IPS DF 4.7 (cell line): ENCODE measurements around the gene FARP1.

Experiments used
- DNase-seq: peaks from one replicate; pipeline ENCODE4 v3.0.0-alpha.2; 2013; ENCODE audit warnings: low spot score; ENCODE audit errors: extremely low read depth

FARP1 gene

GRCh38 chr13:98203646-98204326 is 60.9 kb downstream of the FARP1 start:
- DNase-seq: no peak

DNA sequence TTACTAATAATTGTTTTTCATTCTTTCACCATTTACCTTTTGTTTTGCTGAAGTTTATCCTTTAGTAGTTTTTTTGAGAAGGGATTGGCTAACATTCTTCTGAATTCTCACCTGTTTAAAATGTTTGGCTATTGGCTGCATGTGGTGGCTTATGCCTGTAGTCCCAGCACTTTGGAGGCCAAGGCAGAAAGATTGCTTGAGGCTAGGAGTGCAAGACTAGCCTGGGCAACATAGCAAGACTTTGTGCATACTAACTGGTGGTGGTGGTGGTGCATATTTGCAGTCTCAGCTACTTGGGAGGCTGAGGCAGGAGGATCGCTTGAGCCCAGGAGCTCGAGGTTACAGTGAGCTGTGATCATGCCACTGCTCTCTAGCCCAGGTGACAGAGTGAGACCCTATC is 61.7 kb downstream of the FARP1 start:
- no peak for DNase-seq

DNA sequence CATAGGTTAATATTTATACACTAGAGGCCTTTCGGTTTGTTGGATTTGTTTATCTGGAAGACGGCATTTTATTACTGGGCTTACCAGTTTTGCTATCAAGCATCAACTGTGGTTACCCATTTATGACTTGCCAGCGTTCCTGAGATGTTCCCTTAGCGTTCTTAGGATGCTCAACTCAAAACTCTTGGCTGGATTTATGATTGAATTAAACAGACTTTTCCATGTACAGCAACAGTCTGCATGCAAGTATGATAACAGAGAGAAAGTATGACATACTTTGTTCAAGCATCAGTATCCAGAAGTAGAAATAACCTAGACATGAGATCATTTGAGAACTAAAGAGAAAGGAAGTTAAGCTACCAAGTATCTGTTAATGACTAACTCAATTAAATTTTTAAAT is 64.1 kb downstream of the FARP1 start:
- DNase-seq: no peak

DNA sequence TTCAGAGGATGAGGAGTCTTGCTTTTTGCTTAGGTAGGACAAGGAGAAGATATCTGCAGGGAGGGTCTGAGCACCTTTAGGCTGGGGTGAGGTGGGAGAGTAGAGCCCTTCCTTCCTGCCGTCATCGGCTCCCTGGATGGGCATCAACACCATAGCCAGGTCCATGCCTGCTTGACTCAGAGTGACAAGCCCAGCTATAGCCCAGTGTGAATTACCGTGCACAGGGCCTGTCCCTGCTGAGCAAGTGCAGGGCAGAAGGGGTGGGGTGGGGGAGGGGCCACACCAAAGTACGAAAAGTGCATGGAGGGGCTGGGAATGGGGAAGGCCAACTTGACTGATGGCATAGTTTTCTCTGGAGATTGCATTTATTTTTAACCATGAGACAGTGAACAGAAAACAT is 64.5 kb downstream of the FARP1 start:
- DNase-seq: no peak

- no peak for DNase-seq
Observed at GRCh38 chr13:98208606-98209005, 65.7 kb downstream of the FARP1 start.

DNA sequence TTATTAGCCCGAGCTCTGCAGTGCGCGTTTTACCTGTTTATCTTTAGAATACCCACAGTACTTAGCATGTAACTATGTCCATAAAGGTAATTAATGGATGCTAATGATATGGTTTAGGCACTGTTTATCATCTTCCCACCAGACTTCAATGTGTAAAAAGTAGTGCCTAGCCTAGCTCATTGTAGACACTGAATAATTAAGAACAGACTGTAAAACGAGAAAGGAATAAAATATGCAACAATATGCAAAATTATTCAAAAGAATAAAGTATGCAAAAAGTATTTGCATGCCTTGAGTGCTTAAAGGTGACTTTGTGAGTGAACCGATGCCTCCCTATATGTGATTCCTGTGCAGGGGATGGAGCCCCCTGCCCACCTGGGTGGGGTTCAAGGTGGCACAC is 69.9 kb downstream of the FARP1 start:
- no peak for DNase-seq

DNA sequence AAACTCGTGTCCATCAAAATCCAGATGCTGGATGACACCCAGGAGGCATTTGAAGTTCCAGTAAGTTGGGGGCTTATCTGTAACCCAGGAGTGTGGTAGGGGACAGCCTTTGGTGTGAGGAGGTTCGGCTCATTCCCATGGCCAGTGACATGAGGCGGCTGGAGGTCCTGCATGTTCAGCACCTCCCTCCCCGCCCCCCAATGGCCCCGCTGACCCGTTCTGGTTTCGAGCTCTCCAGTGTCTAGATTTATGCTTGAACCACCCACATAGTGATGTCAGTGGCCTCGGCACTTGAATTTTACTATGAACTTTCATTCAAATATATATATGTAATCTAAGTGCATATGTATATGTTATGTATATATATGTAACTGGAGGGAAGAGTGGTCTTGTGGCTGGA is 70.5 kb downstream of the FARP1 start:
- no peak for DNase-seq

DNA sequence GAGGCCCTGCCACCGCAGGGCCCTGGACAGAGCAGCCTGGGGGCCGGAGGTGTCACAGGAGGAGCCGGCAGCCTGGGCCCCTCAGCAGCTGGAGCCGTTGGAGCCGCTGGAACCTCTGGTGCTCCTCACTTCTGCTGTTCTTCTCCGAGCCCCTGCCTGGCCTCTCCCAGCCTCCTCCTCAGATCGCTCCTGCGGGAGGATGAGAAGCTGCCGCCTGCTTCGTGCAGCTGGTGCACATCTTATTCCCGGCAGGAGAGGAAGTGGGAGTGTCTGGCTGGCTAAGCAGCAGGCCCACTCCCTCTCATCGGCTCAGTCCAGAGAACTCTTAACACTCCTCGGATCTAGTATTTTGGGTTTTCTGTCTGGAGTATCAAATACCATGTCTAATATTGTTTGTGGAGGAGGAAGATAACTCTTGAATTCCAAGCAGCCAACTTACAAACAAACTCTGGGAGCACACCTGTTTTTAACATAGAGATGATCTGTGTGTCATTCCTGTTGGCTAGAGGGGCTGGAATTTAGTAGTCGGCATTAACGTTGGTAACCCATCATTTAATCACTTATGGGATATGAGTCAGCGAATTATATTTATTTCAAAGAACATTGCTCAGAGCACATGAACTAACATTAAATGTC is 71.2 kb downstream of the FARP1 start:
- no peak for DNase-seq

- DNase-seq: no peak
Observed at GRCh38 chr13:98214707-98215106, 71.8 kb downstream of the FARP1 start.

- no peak for DNase-seq
Observed at GRCh38 chr13:98215508-98215907, 72.6 kb downstream of the FARP1 start.

DNA sequence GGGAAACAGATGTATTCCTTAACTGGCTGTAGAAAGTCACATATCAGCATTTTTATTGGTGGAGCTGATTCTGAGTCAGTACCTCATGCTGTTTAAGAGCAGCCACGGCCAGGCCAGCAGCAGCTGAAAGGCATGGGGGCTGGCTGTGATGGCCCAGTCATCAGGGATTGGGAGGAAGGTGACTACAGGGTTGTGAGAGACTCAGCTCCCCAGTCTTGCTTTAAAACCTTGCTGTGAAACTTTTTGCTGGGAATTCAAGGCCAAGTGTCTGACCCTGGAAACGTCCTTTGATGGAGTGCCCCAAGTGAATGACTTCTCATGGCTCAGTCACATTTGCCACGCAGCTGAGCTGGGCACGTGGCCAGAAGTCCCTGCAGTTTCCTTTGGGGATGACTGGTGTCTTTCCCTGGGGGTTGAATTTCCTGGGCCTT is 73.3 kb downstream of the FARP1 start:
- DNase-seq: no peak

GRCh38 chr13:98216711-98217285 is 73.9 kb downstream of the FARP1 start:
- DNase-seq: no peak

GRCh38 chr13:98217597-98217996 is 74.7 kb downstream of the FARP1 start:
- no peak for DNase-seq

- DNase-seq: no peak
Observed at GRCh38 chr13:98219685-98220084, 76.8 kb downstream of the FARP1 start.

DNA sequence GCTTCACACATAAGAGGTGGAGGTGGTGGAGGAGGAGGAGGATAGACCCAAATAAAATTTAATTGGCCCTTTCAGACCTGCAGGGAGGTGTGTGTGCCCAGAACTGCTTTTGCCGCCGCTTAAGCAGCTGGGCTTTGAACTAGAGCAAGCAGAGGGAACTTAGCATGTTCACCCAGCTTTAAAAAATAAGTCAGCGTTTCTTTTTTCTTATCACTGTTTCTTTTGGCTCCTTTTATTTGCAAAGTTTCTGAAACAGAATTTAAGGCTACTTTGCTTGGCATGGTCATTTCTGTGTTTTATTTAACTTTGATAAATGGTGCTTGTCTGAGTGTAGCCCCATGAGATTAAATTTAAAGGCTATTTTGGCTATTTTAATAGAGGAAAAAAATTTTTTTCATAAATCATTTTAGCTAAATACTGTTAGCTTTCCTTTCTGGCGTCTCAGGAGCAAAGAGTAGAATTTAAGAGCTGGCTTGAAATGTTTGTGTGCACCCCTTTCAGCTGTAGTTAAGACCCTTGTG is 77.4 kb downstream of the FARP1 start:
- DNase-seq: no peak

DNA sequence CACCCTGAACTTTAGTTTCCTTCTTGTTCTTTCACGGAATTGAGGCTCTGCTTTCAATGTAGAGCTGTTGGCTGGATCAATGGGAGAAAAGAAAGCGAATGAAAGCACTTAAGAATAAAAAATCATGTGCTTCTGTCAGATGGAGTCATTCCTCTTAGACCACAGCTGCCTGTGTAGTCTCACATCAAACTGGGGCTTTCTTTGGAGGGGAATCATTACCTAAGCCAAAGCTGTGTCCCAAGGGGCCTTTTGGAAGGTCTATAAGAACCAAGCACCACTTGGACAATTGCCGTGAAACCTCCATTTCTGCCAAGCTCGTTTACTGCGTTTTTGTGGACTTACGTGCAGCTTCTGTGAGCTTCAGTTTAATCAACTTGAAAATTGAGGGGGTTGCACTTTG is 78.3 kb downstream of the FARP1 start:
- DNase-seq: no peak

DNA sequence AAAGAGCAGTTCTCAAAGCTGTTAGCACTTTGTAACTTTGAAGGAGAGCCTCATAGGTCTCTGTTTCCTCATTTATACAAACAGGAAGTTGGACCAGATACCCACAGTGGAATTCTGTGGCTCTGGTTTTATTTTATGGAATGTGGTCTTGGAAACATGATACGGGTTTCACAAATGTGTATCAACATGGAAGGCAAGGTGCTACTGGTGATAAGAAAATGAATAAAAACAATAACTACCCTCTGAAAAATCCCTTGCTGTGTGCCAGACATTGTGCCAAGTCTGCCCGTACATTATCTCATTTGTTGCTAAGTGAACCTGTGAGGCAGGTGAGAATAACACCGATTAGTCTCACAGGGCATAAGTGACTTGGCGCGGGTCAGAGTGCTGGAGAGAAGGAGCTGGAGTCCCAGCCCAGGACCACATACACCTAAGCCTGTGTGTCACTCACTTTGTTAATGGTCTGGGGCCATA is 79.2 kb downstream of the FARP1 start:
- no peak for DNase-seq

- no peak for DNase-seq
Observed at GRCh38 chr13:98222816-98223215, 79.9 kb downstream of the FARP1 start.

- DNase-seq: no peak
Observed at GRCh38 chr13:98223741-98224140, 80.8 kb downstream of the FARP1 start.

GRCh38 chr13:98224557-98224956 is 81.7 kb downstream of the FARP1 start:
- no peak for DNase-seq

- DNase-seq: no peak
Observed at GRCh38 chr13:98225036-98225940, 82.4 kb downstream of the FARP1 start.

DNA sequence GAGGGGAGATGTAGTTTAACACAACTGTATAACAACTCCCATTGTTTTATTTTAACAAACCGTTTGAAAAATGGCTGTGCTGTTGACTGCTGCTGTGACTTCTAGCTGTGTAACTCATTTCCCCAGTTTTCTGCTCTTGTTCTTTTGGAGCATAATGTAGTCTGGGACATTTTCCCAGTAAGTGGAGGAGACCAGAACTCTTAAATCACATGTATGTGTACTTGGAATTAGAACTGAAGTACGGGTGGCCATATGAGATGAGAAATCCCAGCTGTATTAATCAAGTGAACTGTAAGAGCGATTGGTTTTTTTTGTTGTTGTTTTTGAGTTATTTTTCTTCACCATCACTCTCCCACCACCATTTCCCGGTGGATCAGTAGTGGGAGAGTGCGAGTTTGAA is 83.6 kb downstream of the FARP1 start:
- no peak for DNase-seq
